ENCODE data around the gene BECN2.
A peak's percentile ranks its signal among the peaks of the same experiment; 100 is the strongest.

Gene BECN2

DNA sequence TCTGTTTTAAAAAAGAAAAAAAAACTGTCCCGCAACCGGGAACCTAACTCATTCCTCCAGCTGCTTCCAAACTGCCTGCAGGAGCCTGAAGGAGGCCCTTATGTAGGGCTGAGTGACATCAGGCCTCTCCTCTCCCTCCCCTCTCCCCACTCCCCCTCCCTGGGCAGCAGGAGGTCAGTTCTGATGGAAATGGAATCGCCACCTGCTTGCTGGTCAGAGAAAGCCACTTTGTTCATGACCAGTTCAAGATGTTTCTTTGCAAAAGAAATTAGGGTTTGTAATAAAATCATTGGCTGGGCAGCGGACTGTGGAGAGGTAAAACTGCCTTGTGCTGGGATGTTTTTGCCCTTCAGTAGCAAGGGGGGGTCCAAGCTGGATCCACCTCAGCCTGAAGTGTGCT, 41.5 kb downstream of the BECN2 start, which contains the start of gene MAP1LC3C:
MAP1LC3C (minus strand) TSS at position 73 of the 400 bp plus-strand sequence. CDS start 90 bp downstream, outside the sequence.
- Mint-ChIP-seq H3K27me3 (peaks cover 1% of the 10 kb centered on the region), H3K9me3 (no peaks in the 10 kb centered on the region), H3K4me3 (peak within 1 kb of the TSS; percentile 75), H3K27ac (peak within 1 kb of the TSS; percentile 53), H3K36me3 (no peaks in the 10 kb centered on the region), H3K4me1 (peaks cover 7% of the 10 kb centered on the region)
- no peak for ATAC-seq

DNA sequence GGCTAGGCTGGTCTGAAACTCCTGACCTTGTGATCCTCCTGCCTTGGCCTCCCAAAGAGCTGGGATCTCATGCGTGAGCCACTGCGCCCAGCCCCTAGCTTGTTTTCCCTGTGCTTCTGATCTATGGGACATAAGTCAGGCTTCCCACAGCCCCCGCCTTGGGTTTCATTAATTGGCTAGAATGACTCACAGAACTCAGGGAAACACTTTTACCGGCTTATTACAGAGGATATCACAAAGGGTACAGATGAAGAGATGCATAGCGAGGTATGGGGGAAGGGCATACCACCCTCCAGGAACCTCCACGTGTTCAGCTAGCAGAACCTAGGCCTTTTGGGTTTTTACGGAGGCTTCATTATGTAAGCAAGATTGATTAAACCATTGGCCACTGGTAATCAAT, 42.9 kb downstream of the BECN2 start:
- no peaks in the 10 kb centered on the region for H3K36me3 Mint-ChIP-seq
- H3K27ac Mint-ChIP-seq = no peak overlapping the region
- no peaks in the 10 kb centered on the region for H3K27me3 Mint-ChIP-seq
- H3K4me1 Mint-ChIP-seq = peaks cover 7% of the 10 kb centered on the region
- H3K4me3 Mint-ChIP-seq = no peak overlapping the region
- H3K9me3 Mint-ChIP-seq = no peaks in the 10 kb centered on the region
- no peak for ATAC-seq

DNA sequence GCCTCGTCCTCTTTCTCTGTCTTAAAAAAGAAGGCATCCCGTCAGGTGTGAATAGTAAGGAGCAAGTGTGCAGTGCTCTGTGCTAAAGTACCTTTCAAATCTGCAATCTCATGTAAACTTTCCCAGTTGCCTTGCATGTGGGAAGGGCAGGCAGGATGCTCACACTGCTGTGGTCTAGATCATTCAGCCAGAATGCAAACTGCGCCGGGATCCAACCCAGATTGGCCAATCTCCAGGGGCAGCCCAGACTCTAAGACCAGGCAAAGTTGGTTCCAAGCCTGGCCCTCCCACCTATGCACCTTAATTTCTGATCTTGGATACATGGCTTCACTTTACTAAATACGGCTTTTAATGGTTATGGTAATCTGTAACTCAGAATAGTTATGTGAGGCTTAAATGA, 44.5 kb downstream of the BECN2 start:
- ATAC-seq = no peak
- Mint-ChIP-seq H3K9me3 (no peaks in the 10 kb centered on the region), H3K4me3 (no peak overlapping the region), H3K27ac (no peak overlapping the region), H3K27me3 (no peaks in the 10 kb centered on the region), H3K4me1 (peaks cover 7% of the 10 kb centered on the region), H3K36me3 (no peaks in the 10 kb centered on the region)

DNA sequence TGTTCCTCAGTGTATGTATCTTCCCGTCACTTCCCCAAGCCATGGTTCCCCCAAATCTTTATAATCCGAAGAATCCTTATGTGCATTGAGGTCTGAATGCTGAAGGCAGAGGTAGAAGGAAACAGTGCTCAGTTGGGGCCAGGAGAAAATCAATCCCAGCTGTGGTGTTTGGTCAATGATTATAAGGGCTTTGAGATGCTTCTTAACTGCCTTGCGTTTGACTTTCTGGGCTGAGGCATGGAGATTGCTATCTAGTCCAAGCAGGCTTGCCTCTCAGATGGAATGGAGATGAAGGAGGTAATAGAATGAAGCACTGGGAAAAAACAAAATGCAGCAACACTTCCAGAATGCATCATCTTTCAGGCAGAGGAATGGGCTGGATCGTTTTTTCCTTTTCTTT, 44.9 kb downstream of the BECN2 start:
- Mint-ChIP-seq H3K9me3 (no peaks in the 10 kb centered on the region), H3K27me3 (no peaks in the 10 kb centered on the region), H3K4me3 (no peak overlapping the region), H3K27ac (no peak overlapping the region), H3K36me3 (no peaks in the 10 kb centered on the region), H3K4me1 (peaks cover 7% of the 10 kb centered on the region)
- no peak for ATAC-seq

DNA sequence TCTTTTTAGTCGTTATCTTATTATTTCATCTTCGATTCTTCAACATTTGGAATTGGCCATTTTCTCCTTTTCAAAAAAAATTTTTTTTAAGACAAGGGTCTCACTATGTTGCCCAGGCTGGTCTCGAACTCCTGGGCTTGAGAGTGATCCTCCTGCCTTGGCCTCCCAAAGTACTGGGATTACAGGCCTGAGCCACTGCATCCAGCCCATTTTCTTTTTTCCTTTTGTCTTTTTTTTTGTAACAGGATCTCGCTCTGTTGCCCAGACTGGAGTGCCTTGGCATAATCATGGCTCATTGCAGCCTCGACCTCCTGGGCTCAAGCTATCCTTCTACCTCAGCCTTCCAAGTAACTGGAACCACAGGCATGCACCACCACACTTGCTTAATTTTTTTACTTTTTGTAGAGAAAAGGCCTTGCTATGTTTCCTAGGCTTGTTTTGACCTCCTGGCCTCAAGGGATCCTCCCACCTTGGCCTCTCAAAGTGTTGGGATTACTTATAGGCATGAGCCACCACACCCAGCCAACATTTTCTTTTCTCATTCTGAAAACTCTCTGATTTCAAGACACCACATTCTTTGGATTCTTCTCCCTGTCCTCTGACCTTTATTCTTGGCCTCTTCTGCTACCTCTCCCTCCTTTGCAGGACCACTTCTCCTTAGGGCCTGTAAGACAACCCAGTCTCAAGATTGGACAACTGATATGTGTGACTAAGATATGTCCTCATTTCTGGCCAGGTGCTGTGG, 47.4 kb downstream of the BECN2 start:
- H3K4me3 Mint-ChIP-seq = no peak overlapping the region
- H3K27me3 Mint-ChIP-seq = peaks cover 7% of the 10 kb centered on the region
- H3K4me1 Mint-ChIP-seq = no peaks in the 10 kb centered on the region
- no peak for ATAC-seq
- H3K9me3 Mint-ChIP-seq = no peaks in the 10 kb centered on the region
- no peaks in the 10 kb centered on the region for H3K36me3 Mint-ChIP-seq
- H3K27ac Mint-ChIP-seq = no peak overlapping the region

DNA sequence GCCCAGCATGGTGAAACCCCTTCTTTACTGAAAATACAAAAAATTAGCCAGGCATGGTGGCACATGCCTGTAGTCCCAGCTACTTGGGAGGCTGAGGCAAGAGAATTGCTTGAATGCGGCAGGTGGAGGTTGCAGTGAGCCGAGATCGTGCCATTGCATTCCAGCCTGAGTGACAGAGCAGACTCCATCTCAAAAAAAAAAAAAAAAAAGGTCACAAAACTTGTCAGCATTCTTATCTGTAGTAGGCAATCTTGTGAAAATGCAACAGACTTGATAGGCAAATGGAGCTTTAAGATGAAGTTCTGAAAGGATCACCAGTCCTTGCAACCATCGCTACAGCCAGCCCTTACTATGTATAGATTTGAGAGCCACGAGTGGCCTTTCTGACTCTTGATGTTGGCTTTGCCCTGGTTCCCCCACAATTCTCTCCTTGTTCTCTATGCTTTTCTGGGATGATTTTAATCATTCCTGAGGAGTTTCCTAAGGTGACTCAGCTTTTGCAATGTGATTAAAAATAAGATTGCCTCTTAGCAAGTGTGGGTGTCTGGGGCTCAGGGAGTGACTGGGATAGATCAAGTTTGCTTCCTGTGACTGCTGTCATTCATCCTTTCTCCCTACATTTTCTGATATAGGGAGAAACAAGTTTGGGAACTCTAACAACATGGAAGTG, 48.4 kb downstream of the BECN2 start:
- peaks cover 13% of the 10 kb centered on the region for H3K27me3 Mint-ChIP-seq
- no peak for ATAC-seq
- H3K36me3 Mint-ChIP-seq = no peaks in the 10 kb centered on the region
- no peaks in the 10 kb centered on the region for H3K4me1 Mint-ChIP-seq
- no peaks in the 10 kb centered on the region for H3K9me3 Mint-ChIP-seq
- no peak overlapping the region for H3K4me3 Mint-ChIP-seq
- H3K27ac Mint-ChIP-seq = no peak overlapping the region

DNA sequence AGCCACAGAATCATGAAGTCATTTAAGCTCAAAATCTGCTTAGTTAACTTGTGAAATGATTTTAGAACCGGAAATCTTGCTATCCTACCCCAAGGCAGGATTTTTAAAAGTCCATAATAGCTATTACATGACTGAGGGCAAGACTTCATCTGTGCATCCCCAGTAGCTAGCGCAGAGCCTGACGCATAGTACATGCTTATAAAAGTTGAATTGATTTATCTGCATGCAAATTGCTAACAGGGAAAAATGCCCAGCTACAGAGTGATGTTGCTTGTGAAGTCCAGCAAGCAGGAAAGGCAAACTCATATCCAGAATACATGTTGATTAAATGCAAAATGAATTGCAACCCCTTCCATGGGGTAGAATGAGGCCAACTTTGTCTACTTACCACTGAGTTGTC, 49.4 kb downstream of the BECN2 start:
- H3K27ac Mint-ChIP-seq = no peak overlapping the region
- no peaks in the 10 kb centered on the region for H3K36me3 Mint-ChIP-seq
- no peak for ATAC-seq
- H3K9me3 Mint-ChIP-seq = no peaks in the 10 kb centered on the region
- H3K27me3 Mint-ChIP-seq = peaks cover 13% of the 10 kb centered on the region
- H3K4me1 Mint-ChIP-seq = no peaks in the 10 kb centered on the region
- no peak overlapping the region for H3K4me3 Mint-ChIP-seq
